Gastroesophageal sphincter (tissue), 3 donors: ENCODE data around the gene DLK1.

Source experiments
- CTCF ChIP-seq, 4 experiments: fragments of 200-600 bp in 2 of 4; fragments of 450-650 bp in 2 of 4; sonication (generic) in 1 of 4; IDR thresholded peaks; one replicate each; pipeline ENCODE4 v1.5.1; 2017 to 2019; ENCODE audit warnings: antibody characterized with exemption in 4 of 4, mild to moderate bottlenecking in 2 of 4, moderate library complexity in 2 of 4
- EP300 ChIP-seq: sonication (generic); formaldehyde crosslinking; IDR thresholded peaks from one replicate; pipeline ENCODE4 v1.6.1; 2017; ENCODE audit warnings: antibody characterized with exemption, mild to moderate bottlenecking
- POLR2A ChIP-seq, 2 donors: fragments of 450-650 bp; IDR thresholded peaks; one replicate each; pipeline ENCODE4 v1.6.1; 2017; ENCODE audit warnings: antibody characterized with exemption in 2 of 2, mild to moderate bottlenecking in 2 of 2, moderate library complexity in 1 of 2
- POLR2AphosphoS5 ChIP-seq: sonication (generic); formaldehyde crosslinking; IDR thresholded peaks from one replicate; pipeline ENCODE4 v1.6.1; 2017; ENCODE audit warnings: antibody characterized with exemption

- TF ChIP-seq POLR2A (IDR thresholded peaks at IDR 0.05): no peak
- no peak for TF ChIP-seq CTCF (IDR thresholded peaks at IDR 0.05)
- TF ChIP-seq EP300: no peak
- no peak for TF ChIP-seq POLR2AphosphoS5
Measured at GRCh38 chr14:100735271-100735670, 8.6 kb downstream of the DLK1 start.
